IPS DF 6.9 (cell line): Measurements from ENCODE around the gene OS9.

Experiments used
- DNase-seq: peaks from one replicate; pipeline ENCODE4 v3.0.0-alpha.2; 2013; ENCODE audit warnings: low read depth, low spot score
- H3K27ac ChIP-seq: one replicate; pipeline ENCODE4 v1.5.1; 2013; ENCODE audit warnings: low read length, control low read depth
- H3K27me3 ChIP-seq: 2 replicates; pipeline ENCODE4 v1.6.1; 2013; ENCODE audit warnings: mild to moderate bottlenecking, low read length; ENCODE audit not compliant: control insufficient read depth, insufficient read depth
- H3K36me3 ChIP-seq: 2 replicates; pipeline ENCODE4 v1.6.1; 2013; ENCODE audit warnings: low read length; ENCODE audit not compliant: control insufficient read depth, insufficient read depth
- H3K4me1 ChIP-seq: 2 replicates; pipeline ENCODE4 v1.6.1; 2013; ENCODE audit warnings: low read length; ENCODE audit not compliant: control insufficient read depth, insufficient read depth
- H3K4me3 ChIP-seq: 2 replicates; pipeline ENCODE4 v1.5.1; 2013; ENCODE audit warnings: mild to moderate bottlenecking, low read length
- H3K9me3 ChIP-seq: 2 replicates; pipeline ENCODE4 v1.6.1; 2013; ENCODE audit warnings: low read length, inconsistent platforms; ENCODE audit not compliant: control insufficient read depth, insufficient read depth
- WGBS: extraction: QIAGEN DNeasy Blood & Tissue Kit; methylation state at CpG from one replicate; pipeline ENCODE4 v1.1.7; 2013; ENCODE audit warnings: mixed read lengths, missing lambda C conversion rate; ENCODE audit not compliant: insufficient read length, insufficient coverage; 5-methylcytosine and 5-hydroxymethylcytosine counted together

Gene OS9

DNA sequence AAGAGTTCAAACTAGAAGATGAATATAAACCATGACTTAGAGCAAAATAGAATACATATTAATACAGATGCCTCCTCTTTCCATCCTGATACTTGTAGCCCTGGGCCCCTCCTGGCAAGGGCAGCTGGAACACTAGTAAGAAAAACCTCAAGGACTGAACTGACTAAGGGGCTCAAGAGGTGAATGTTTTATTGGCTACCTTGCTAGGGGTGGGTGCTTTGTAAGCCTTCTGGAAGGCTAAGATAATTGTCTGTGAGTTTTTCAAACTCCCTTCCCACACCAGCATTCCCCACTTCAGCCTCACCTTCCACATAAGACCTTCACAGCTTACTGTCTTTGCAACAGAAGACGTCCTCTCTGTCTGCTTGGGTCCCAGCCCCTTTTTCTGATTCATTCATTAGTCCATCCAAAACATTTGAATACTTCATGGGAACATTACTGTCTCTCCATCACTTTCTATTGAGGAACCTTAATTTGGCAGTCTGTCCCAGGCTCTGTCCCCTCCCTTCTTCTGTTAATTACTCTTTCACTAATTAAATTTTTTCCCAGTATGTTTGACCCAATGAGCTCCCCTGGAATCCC, 59.9 kb downstream of the OS9 start:
- Histone ChIP-seq H3K27ac (no peak overlapping the region), H3K36me3 (peaks cover 7% of the 10 kb centered on the region; the same call in 1 of the 2 replicates), H3K27me3 (peaks cover 9% of the 10 kb centered on the region), H3K4me3 (no peak overlapping the region), H3K4me1 (peaks cover 1% of the 10 kb centered on the region; the same call in 1 of the 2 replicates), H3K9me3 (no peaks in the 10 kb centered on the region)
- DNase-seq: no peak
- WGBS: no CpG with 5 or more reads among the region's 1 CpG

GRCh38 chr12:57754411-57755193, 60.7 kb downstream of the OS9 start, which contains the start of gene MARCHF9:
MARCHF9 (plus strand) TSS chr12:57755103; CDS start chr12:57755529, 426 bp downstream.
- Histone ChIP-seq H3K9me3 (no peaks in the 10 kb centered on the region), H3K4me3 (peak within 1 kb of the TSS; percentile 77; the same call in 1 of the 2 replicates), H3K27me3 (peaks cover 9% of the 10 kb centered on the region), H3K4me1 (peaks cover 1% of the 10 kb centered on the region; the same call in 1 of the 2 replicates), H3K36me3 (peaks cover 4% of the 10 kb centered on the region; the same call in 1 of the 2 replicates), H3K27ac (no peak within 1 kb of the TSS)
- WGBS: no CpG with 5 or more reads among the region's 41 CpGs
- no peak for DNase-seq

- Histone ChIP-seq H3K27me3 (peaks cover 9% of the 10 kb centered on the region), H3K9me3 (no peaks in the 10 kb centered on the region), H3K36me3 (peaks cover 4% of the 10 kb centered on the region; the same call in 1 of the 2 replicates), H3K4me3 (peak overlapping the region; percentile 77; the same call in 1 of the 2 replicates), H3K4me1 (peaks cover 1% of the 10 kb centered on the region; the same call in 1 of the 2 replicates), H3K27ac (no peak overlapping the region)
- WGBS: no CpG with 5 or more reads among the region's 34 CpGs
- DNase-seq: no peak
Observed at GRCh38 chr12:57755194-57755453, 61.2 kb downstream of the OS9 start.

DNA sequence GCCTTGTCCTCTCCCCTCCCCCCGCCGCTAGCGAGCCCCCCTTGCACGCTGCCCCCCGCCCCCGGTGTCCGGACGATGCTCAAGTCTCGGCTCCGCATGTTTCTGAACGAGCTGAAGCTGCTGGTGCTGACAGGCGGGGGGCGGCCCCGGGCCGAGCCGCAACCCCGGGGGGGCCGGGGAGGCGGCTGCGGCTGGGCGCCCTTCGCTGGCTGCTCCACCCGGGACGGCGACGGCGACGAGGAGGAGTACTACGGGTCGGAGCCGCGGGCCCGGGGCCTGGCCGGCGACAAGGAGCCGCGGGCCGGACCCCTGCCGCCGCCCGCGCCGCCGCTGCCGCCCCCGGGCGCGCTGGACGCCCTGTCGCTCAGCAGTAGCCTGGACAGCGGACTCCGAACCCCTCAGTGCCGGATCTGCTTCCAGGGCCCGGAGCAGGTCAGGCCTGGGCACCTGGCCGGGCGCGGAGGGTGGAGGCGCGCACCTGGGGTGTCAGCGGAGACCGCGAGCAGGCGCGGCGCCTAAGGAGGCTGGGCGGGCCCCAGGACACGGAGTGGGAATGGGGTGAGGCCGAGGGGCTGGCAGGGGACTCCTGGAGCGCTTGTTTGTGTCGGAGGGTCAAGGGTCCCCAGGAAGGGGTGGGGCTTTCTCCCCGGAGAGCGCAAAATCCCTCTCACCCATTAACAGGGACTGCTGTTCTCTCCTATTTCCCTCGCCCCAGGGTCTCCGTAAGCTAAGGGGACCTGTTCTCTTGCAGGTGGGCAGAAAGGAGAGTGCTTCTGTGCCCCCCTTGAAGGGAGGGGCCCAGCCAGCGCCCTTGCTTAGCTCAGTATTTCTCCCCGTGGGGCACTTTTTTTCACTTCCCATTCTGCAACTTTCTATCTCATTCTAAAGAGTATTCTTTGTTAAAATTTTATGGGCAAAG, 61.8 kb downstream of the OS9 start:
- no peak for DNase-seq
- WGBS: no CpG with 5 or more reads among the region's 76 CpGs
- no peak overlapping the region for H3K27ac ChIP-seq

GRCh38 chr12:57756406-57757341, 62.7 kb downstream of the OS9 start:
- no peak overlapping the region for H3K4me3 ChIP-seq
- H3K27me3 ChIP-seq: peaks cover 9% of the 10 kb centered on the region
- no peaks in the 10 kb centered on the region; the same call in 1 of the 2 replicates for H3K4me1 ChIP-seq
- no peak overlapping the region for H3K27ac ChIP-seq
- no CpG with 5 or more reads among the region's 22 CpGs for WGBS
- no peaks in the 10 kb centered on the region for H3K36me3 ChIP-seq
- no peaks in the 10 kb centered on the region for H3K9me3 ChIP-seq
- no peak for DNase-seq

More for the DNA sequence above, 61.8 kb downstream of the OS9 start:
- Histone ChIP-seq H3K4me1 (peaks cover 1% of the 10 kb centered on the region; the same call in 1 of the 2 replicates), H3K4me3 (peak overlapping the region; percentile 77; the same call in 1 of the 2 replicates), H3K36me3 (peaks cover 2% of the 10 kb centered on the region; the same call in 1 of the 2 replicates), H3K27me3 (peaks cover 9% of the 10 kb centered on the region), H3K9me3 (no peaks in the 10 kb centered on the region)

DNA sequence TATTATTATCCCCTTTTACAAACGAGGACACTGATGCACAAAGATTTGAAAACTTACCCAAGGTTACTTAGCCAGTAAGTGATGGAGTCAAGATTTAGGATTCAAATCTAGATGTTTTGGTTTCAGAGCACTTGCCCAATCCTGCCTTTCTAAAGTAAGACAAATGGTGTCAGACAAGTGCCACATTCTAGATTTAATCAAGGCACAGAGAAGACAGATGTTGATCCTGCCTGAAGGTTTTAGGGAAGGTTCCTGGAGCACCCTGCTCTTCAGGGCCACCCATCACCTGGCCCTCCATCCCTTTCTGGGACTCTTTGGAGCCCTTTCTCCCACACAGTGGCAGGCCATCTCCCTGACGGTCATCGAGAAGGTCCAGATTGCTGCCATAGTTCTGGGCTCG, 63.8 kb downstream of the OS9 start:
- Histone ChIP-seq H3K4me3 (no peak overlapping the region), H3K4me1 (no peaks in the 10 kb centered on the region; the same call in 1 of the 2 replicates), H3K36me3 (no peaks in the 10 kb centered on the region), H3K27me3 (peaks cover 10% of the 10 kb centered on the region), H3K27ac (no peak overlapping the region), H3K9me3 (no peaks in the 10 kb centered on the region)
- DNase-seq: no peak
- WGBS: no CpG with 5 or more reads among the region's 4 CpGs

- Histone ChIP-seq H3K4me1 (no peaks in the 10 kb centered on the region; the same call in 1 of the 2 replicates), H3K27ac (no peak overlapping the region), H3K9me3 (no peaks in the 10 kb centered on the region), H3K36me3 (no peaks in the 10 kb centered on the region), H3K27me3 (peaks cover 10% of the 10 kb centered on the region), H3K4me3 (no peak overlapping the region)
- no CpG with 5 or more reads among the region's 25 CpGs for WGBS
- DNase-seq: no peak
Observed at GRCh38 chr12:57758552-57759359, 64.8 kb downstream of the OS9 start.

GRCh38 chr12:57759360-57759980, 65.5 kb downstream of the OS9 start:
- no peak for DNase-seq

More at GRCh38 chr12:57759360-57759980, 65.5 kb downstream of the OS9 start:
- H3K27me3 ChIP-seq: peaks cover 14% of the 10 kb centered on the region
- WGBS: no CpG with 5 or more reads among the region's 3 CpGs
- H3K27ac ChIP-seq: no peak overlapping the region
- H3K4me1 ChIP-seq: no peaks in the 10 kb centered on the region; the same call in 1 of the 2 replicates
- no peaks in the 10 kb centered on the region for H3K9me3 ChIP-seq
- H3K4me3 ChIP-seq: no peak overlapping the region
- H3K36me3 ChIP-seq: no peaks in the 10 kb centered on the region
